Natural killer cell (primary cell): ENCODE results near the gene PYURF. TPM values are rescaled to one million over a fixed set of nuclear protein-coding genes. Genes with fewer than 3 reads are reported as not detected.

Experiments
- ATAC-seq, 3 donors: fragments of 150-1000 bp in 2 of 3; fragments of 200-7000 bp in 1 of 3; cut with Tn5 transposase; 1 replicate in 1 of 3; 2 replicates in 2 of 3; pipeline ENCODE4 v1.10.0; 2021; ENCODE audit warnings: mild to moderate bottlenecking in 2 of 3, moderate library complexity in 2 of 3
- DNase-seq, 2 donors: peaks; one replicate each; pipeline versions ENCODE4 v3.0.0 to v3.0.0-alpha.2; 2013 to 2021; ENCODE audit warnings: mixed read lengths in 1 of 2
- H3K27ac ChIP-seq: one replicate; pipeline ENCODE4 v1.5.1; 2013; ENCODE audit warnings: mild to moderate bottlenecking, low read length
- H3K27me3 ChIP-seq: one replicate; pipeline ENCODE4 v1.6.1; 2013; ENCODE audit warnings: low read length; ENCODE audit not compliant: control insufficient read depth, insufficient read depth
- H3K36me3 ChIP-seq: one replicate; pipeline ENCODE4 v1.6.1; 2013; ENCODE audit warnings: low read length; ENCODE audit not compliant: control insufficient read depth, insufficient read depth
- H3K4me1 ChIP-seq: one replicate; pipeline ENCODE4 v1.6.1; 2013; ENCODE audit warnings: low read length; ENCODE audit not compliant: control insufficient read depth, insufficient read depth
- H3K4me3 ChIP-seq: one replicate; pipeline ENCODE4 v1.5.1; 2013; ENCODE audit warnings: low read length
- H3K9me3 ChIP-seq: one replicate; pipeline ENCODE4 v1.6.1; 2013; ENCODE audit warnings: low read length; ENCODE audit not compliant: control insufficient read depth, insufficient read depth
- H3K27ac Mint-ChIP-seq, 2 donors: one replicate each; pipeline ENCODE4 v1.8.0; 2022; ENCODE audit warnings: mild to moderate bottlenecking in 2 of 2, mixed read lengths in 2 of 2, moderate library complexity in 1 of 2
- H3K27me3 Mint-ChIP-seq, 2 donors: one replicate each; pipeline ENCODE4 v1.8.0; 2022; ENCODE audit warnings: low read depth in 2 of 2, mixed read lengths in 2 of 2
- H3K36me3 Mint-ChIP-seq: one replicate; pipeline ENCODE4 v1.8.0; 2022; ENCODE audit warnings: mixed read lengths
- H3K4me1 Mint-ChIP-seq, 2 donors: one replicate each; pipeline ENCODE4 v1.8.0; 2022; ENCODE audit warnings: mixed read lengths in 2 of 2
- H3K4me3 Mint-ChIP-seq: one replicate; pipeline ENCODE4 v1.8.0; 2022; ENCODE audit warnings: mild to moderate bottlenecking, moderate library complexity, mixed read lengths
- H3K9me3 Mint-ChIP-seq, 2 donors: one replicate each; pipeline ENCODE4 v1.8.0; 2022; ENCODE audit warnings: mixed read lengths in 2 of 2
- WGBS: methylation state at CpG from one replicate; pipeline ENCODE4 v1.1.7; 2013; ENCODE audit warnings: missing lambda C conversion rate; ENCODE audit not compliant: insufficient coverage; 5-methylcytosine and 5-hydroxymethylcytosine counted together
- intact Hi-C: fragments of 100-400 bp; cut with micrococcal nuclease; formaldehyde crosslinking; loops from one replicate; pipeline ENCODE4 v1.14.2; 2022
- total RNA-seq, 4 donors: library from RNA; stranded (reverse); fragments of 120-200 nt in 1 of 4; gene quantifications; one replicate each; pipeline versions ENCODE4 v1.2.3 to v1.2.4, GENCODE V29; 2013 to 2022
- TF ChIP-seq, protein P1 (sequence below): fragments of 200-600 bp; IDR thresholded peaks from one replicate; pipeline ENCODE4 v1.8.0; 2022; ENCODE audit warnings: antibody characterized with exemption

The PYURF gene
- total RNA-seq, 3 donors from 2014 or later (not counting 1 experiment from before 2014, with no cell fraction given): 33.4 to 37.6 (median 35.5) TPM

GRCh38 chr4:88517825-88518224 lies 5.8 kb downstream of the PYURF start:
- no peaks in the 10 kb centered on the region for H3K36me3 Mint-ChIP-seq
- Histone ChIP-seq H3K4me3 (no peak overlapping the region), H3K27ac (no peak overlapping the region), H3K4me1 (peaks cover 3% of the 10 kb centered on the region), H3K36me3 (peaks cover 5% of the 10 kb centered on the region), H3K27me3 (no peaks in the 10 kb centered on the region), H3K9me3 (no peaks in the 10 kb centered on the region)
- peaks cover 0 to 4% of the 10 kb centered on the region in 2 donors for H3K27me3 Mint-ChIP-seq
- no peak overlapping the region for H3K4me3 Mint-ChIP-seq
- H3K9me3 Mint-ChIP-seq: no peaks in the 10 kb centered on the region
- H3K27ac Mint-ChIP-seq: no peak overlapping the region
- ATAC-seq (no peak), DNase-seq (no peak)
- WGBS: 70% methylated on average over 3 of the region's 3 CpGs
- TF ChIP-seq, protein P1, sequence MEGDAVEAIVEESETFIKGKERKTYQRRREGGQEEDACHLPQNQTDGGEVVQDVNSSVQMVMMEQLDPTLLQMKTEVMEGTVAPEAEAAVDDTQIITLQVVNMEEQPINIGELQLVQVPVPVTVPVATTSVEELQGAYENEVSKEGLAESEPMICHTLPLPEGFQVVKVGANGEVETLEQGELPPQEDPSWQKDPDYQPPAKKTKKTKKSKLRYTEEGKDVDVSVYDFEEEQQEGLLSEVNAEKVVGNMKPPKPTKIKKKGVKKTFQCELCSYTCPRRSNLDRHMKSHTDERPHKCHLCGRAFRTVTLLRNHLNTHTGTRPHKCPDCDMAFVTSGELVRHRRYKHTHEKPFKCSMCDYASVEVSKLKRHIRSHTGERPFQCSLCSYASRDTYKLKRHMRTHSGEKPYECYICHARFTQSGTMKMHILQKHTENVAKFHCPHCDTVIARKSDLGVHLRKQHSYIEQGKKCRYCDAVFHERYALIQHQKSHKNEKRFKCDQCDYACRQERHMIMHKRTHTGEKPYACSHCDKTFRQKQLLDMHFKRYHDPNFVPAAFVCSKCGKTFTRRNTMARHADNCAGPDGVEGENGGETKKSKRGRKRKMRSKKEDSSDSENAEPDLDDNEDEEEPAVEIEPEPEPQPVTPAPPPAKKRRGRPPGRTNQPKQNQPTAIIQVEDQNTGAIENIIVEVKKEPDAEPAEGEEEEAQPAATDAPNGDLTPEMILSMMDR: no peak
- intact Hi-C loops: loop anchor here (10.0 kb wide), 1 partner anchor 143 kb away; the partner anchor contains the start of gene HERC6
- peaks cover 16 to 19% of the 10 kb centered on the region in 2 donors for H3K4me1 Mint-ChIP-seq

DNA sequence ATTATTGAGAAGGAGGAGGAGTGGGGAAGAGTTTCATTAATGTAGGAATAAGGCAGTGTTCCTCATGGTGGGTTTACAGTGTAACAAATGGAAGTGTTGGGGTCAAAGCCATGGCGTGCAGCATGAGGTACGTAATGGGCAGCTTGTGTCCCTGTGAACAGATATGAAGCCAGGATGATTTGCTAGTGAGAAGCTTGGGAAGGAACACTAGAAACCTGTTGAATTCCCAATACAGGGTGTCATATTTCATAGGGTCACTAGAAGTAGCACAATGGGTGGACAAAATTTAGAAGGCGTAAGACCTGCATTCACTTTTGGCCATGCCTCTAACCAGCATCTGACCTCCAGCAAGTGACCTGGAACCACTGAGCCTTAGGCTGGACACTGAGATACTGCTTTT lies 6.8 kb downstream of the PYURF start:
- Histone ChIP-seq H3K36me3 (peaks cover 5% of the 10 kb centered on the region), H3K27me3 (no peaks in the 10 kb centered on the region), H3K9me3 (no peaks in the 10 kb centered on the region), H3K27ac (no peak overlapping the region), H3K4me1 (no peaks in the 10 kb centered on the region), H3K4me3 (no peak overlapping the region)
- peaks cover 6 to 8% of the 10 kb centered on the region in 2 donors for H3K4me1 Mint-ChIP-seq
- peaks cover 0 to 4% of the 10 kb centered on the region in 2 donors for H3K27me3 Mint-ChIP-seq
- H3K4me3 Mint-ChIP-seq: no peak overlapping the region
- TF ChIP-seq, protein P1: no peak
- WGBS: 94% methylated on average over 3 of the region's 3 CpGs
- no peak overlapping the region for H3K27ac Mint-ChIP-seq
- intact Hi-C loops: loop anchor here (10.0 kb wide), 1 partner anchor 142 kb away; the partner anchor contains the start of gene HERC6
- DNase-seq: no peak
- no peaks in the 10 kb centered on the region for H3K36me3 Mint-ChIP-seq
- ATAC-seq: no peak
- H3K9me3 Mint-ChIP-seq: no peaks in the 10 kb centered on the region

GRCh38 chr4:88514557-88515511 lies 8.7 kb downstream of the PYURF start:
- peaks cover 0 to 4% of the 10 kb centered on the region in 2 donors for H3K27me3 Mint-ChIP-seq
- no peaks in the 10 kb centered on the region for H3K4me1 ChIP-seq
- WGBS: 86% methylated on average over 7 of the region's 8 CpGs
- H3K27ac ChIP-seq: no peak overlapping the region
- no peaks in the 10 kb centered on the region for H3K36me3 ChIP-seq
- no peak for DNase-seq
- H3K9me3 Mint-ChIP-seq: no peaks in the 10 kb centered on the region
- H3K4me3 ChIP-seq: no peak overlapping the region
- no peak overlapping the region for H3K4me3 Mint-ChIP-seq
- no peaks in the 10 kb centered on the region for H3K9me3 ChIP-seq
- H3K27me3 ChIP-seq: no peaks in the 10 kb centered on the region
- TF ChIP-seq, protein P1: no peak
- no peak for ATAC-seq
- H3K4me1 Mint-ChIP-seq: no peaks in the 10 kb centered on the region
- intact Hi-C loops: loop anchor here (1.0 to 10.0 kb wide), 3 partner anchors 140 to 482 kb away; partner anchors contain the start of gene HERC6
- H3K36me3 Mint-ChIP-seq: no peaks in the 10 kb centered on the region
- no peak overlapping the region for H3K27ac Mint-ChIP-seq
